SU-DHL-6 (cell line): Measurements from ENCODE around the gene CHD3.
"Not testable (repeated sequence)": the region's sequence is repeated elsewhere in the genome, so short reads cannot be mapped to it uniquely, and the experiment has no call there.

Experiments
- H2AFZ ChIP-seq: fragments of 200-600 bp; sonication (generic); 2 replicates; pipeline ENCODE4 v1.6.1; 2014; ENCODE audit warnings: low read depth, mild to moderate bottlenecking, moderate library complexity, mixed read lengths, antibody characterized with exemption, low read length; ENCODE audit not compliant: severe bottlenecking
- H3F3A ChIP-seq: fragments of 200-600 bp; shearing (Covaris generic); 2 replicates; pipeline ENCODE4 v1.6.0; 2016; ENCODE audit warnings: antibody characterized with exemption, mild to moderate bottlenecking; ENCODE audit not compliant: insufficient read depth
- H3K27ac ChIP-seq: fragments of 200-600 bp; sonication (generic); 2 replicates; pipeline ENCODE4 v1.5.1; 2016; ENCODE audit warnings: low read depth, mild to moderate bottlenecking, low read length, moderate library complexity, mixed read lengths
- H3K27me3 ChIP-seq: fragments of 200-600 bp; sonication (generic), shearing (Covaris generic); 2 replicates; pipeline ENCODE4 v1.6.0; 2014; ENCODE audit warnings: mild to moderate bottlenecking, low read length
- H3K36me3 ChIP-seq: fragments of 200-600 bp; sonication (generic); 2 replicates; pipeline ENCODE4 v1.6.1; 2014; ENCODE audit warnings: mild to moderate bottlenecking, low read length, mixed read lengths
- H3K4me2 ChIP-seq: fragments of 300-600, 200-600 bp; shearing (Covaris generic), sonication (generic); 2 replicates; pipeline ENCODE4 v1.6.0; 2014; ENCODE audit warnings: low read length, low read depth, mild to moderate bottlenecking; ENCODE audit not compliant: poor library complexity, severe bottlenecking
- H3K4me3 ChIP-seq: fragments of 200-600 bp; sonication (generic); 2 replicates; pipeline ENCODE4 v1.5.1; 2014; ENCODE audit warnings: antibody characterized with exemption, low read length, mild to moderate bottlenecking, mixed read lengths; ENCODE audit not compliant: insufficient read depth, poor library complexity, severe bottlenecking
- H3K79me2 ChIP-seq: fragments of 200-600 bp; sonication (generic); 2 replicates; pipeline ENCODE4 v1.6.1; 2014; ENCODE audit warnings: mild to moderate bottlenecking, low read length, moderate library complexity; ENCODE audit not compliant: insufficient read depth
- H3K9ac ChIP-seq: fragments of 200-600 bp; sonication (generic); 2 replicates; pipeline ENCODE4 v1.7.0; 2014; ENCODE audit warnings: mild to moderate bottlenecking, low read length
- H3K9me2 ChIP-seq: fragments of 200-600 bp; sonication (generic); replicated peaks from 2 replicates; pipeline ENCODE4 v1.6.1; 2014; ENCODE audit warnings: low read length; ENCODE audit not compliant: insufficient read depth
- H3K9me3 ChIP-seq: fragments of 200-600 bp; sonication (generic); 2 replicates; pipeline ENCODE4 v1.6.1; 2014; ENCODE audit warnings: low read length, mixed read lengths; ENCODE audit not compliant: insufficient read depth
- H4K20me1 ChIP-seq: fragments of 200-600 bp; sonication (generic); 2 replicates; pipeline ENCODE4 v1.6.1; 2014; ENCODE audit warnings: low read depth, mild to moderate bottlenecking, antibody characterized with exemption, low read length, moderate library complexity, mixed read lengths
- CTCF ChIP-seq: fragments of 200-600 bp; sonication (generic); IDR thresholded peaks from one replicate; pipeline ENCODE4 v1.5.1; 2017; ENCODE audit warnings: antibody characterized with exemption, mild to moderate bottlenecking, low read length, moderate library complexity; ENCODE audit not compliant: insufficient read depth, poor library complexity, severe bottlenecking
- EZH2phosphoT487 ChIP-seq: fragments of 200-600 bp; sonication (generic), shearing (Covaris generic); conservative IDR thresholded peaks from 2 replicates; pipeline ENCODE4 v1.6.1; 2018; ENCODE audit warnings: mild to moderate bottlenecking, antibody characterized with exemption, low read length, moderate library complexity, mixed read lengths

CHD3 gene

GRCh38 chr17:7859028-7859427 lies 29.6 kb upstream of the CHD3 start:
- H3K4me3 ChIP-seq: peak overlapping the region; percentile 71
- peaks cover 27% of the 10 kb centered on the region for H3K79me2 ChIP-seq
- H3K4me2 ChIP-seq: peak overlapping the region; percentile 87

DNA sequence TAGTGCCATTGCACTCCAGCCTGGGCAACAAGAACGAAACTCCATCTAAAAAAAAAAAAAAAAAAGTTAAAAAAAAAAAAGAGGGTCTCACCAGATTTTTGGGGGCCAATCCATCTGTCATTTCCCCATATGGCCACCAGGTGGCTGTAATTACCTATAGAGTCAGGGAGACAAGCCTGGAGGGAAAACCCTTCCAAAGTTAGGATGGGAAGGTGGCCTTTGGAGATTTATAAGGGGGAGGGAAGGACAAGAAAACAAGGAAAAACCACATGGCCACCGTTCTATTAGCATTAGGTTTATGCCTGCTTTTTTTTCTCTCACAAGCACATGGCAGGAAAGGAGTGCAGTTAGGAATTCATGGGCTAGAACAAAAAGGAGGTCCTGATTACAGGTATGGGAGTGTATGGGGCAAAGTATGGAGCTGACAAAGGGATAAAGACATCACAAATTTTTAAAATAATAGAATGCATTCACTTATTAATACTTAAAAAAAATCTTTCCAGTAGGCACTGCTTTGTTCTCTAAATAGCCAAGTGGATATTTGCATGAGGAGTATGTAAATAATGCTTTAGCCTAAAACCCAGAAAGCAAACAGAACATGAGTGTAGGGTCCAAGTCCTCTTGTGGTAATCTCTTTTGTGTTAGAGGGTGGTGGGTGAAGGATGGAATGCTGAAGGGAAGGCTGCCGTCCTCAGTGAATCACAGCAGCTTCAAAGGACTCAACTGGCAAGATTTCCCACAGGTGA lies 25.7 kb upstream of the CHD3 start:
- H3K27me3 ChIP-seq: no peaks in the 10 kb centered on the region
- no peak overlapping the region for H3K4me2 ChIP-seq
- H3K9me3 ChIP-seq: no peaks in the 10 kb centered on the region
- H3K27ac ChIP-seq: no peak overlapping the region
- no peak overlapping the region for H2AFZ ChIP-seq
- H3K79me2 ChIP-seq: 0 out of 2 replicates have a peak, but pooled peaks cover 19% of the 10 kb centered on the region
- H3K36me3 ChIP-seq: no peaks in the 10 kb centered on the region
- no peaks in the 10 kb centered on the region for H4K20me1 ChIP-seq
- TF ChIP-seq EZH2phosphoT487 (no peak), CTCF (peak; percentile 57)
- H3K4me3 ChIP-seq: no peak overlapping the region
- H3K9me2 ChIP-seq: no peaks in the 10 kb centered on the region
- H3K9ac ChIP-seq: no peak overlapping the region
- H3F3A ChIP-seq: peaks cover 2% of the 10 kb centered on the region; the same call in 1 of the 2 replicates

More at GRCh38 chr17:7859028-7859427, 29.6 kb upstream of the CHD3 start:
- Histone ChIP-seq H3K27ac (no peak overlapping the region), H4K20me1 (no peaks in the 10 kb centered on the region), H3K36me3 (no peaks in the 10 kb centered on the region), H3K9me2 (no peaks in the 10 kb centered on the region), H3K27me3 (no peaks in the 10 kb centered on the region), H2AFZ (no peak overlapping the region), H3F3A (no peaks in the 10 kb centered on the region; the same call in 1 of the 2 replicates), H3K9ac (peak overlapping the region; percentile 86), H3K9me3 (no peaks in the 10 kb centered on the region)
- TF ChIP-seq CTCF (no peak), EZH2phosphoT487 (no peak)

- H3K79me2 ChIP-seq: 0 out of 2 replicates have a peak, but pooled peaks cover 10% of the 10 kb centered on the region
- H4K20me1 ChIP-seq, H3K36me3 ChIP-seq, H2AFZ ChIP-seq, H3K9me3 ChIP-seq, H3K27me3 ChIP-seq, H3K4me2 ChIP-seq, H3K4me3 ChIP-seq, H3K9me2 ChIP-seq, H3K27ac ChIP-seq, H3K9ac ChIP-seq, H3F3A ChIP-seq: not testable (repeated sequence)
These were observed 24.2 kb upstream of the CHD3 start for GRCh38 chr17:7864384-7864783.

- Histone ChIP-seq H3K79me2 (0 out of 2 replicates have a peak, but pooled peaks cover 8% of the 10 kb centered on the region), H3K27me3 (no peaks in the 10 kb centered on the region), H4K20me1 (no peaks in the 10 kb centered on the region), H2AFZ (no peak overlapping the region), H3K36me3 (no peaks in the 10 kb centered on the region), H3K9ac (no peak overlapping the region), H3K9me2 (no peaks in the 10 kb centered on the region), H3K27ac (no peak overlapping the region), H3K4me3 (no peak overlapping the region), H3K9me3 (no peaks in the 10 kb centered on the region), H3K4me2 (no peak overlapping the region), H3F3A (peaks cover 2% of the 10 kb centered on the region; the same call in 1 of the 2 replicates)
- TF ChIP-seq EZH2phosphoT487 (no peak), CTCF (no peak)
These were observed 23.5 kb upstream of the CHD3 start for GRCh38 chr17:7864995-7865650.
